Activated CD4-positive, alpha-beta T cell treated with anti-CD3 and anti-CD28 coated beads for 4 hours (primary cell): ENCODE data around the gene PPP4R1.

Source experiments
- DNase-seq, 2 donors: peaks; one replicate each; pipeline ENCODE4 v3.0.0-alpha.2; 2020

Gene PPP4R1

GRCh38 chr18:9581667-9582066, 32.7 kb downstream of the PPP4R1 start:
- no peak for DNase-seq

DNA sequence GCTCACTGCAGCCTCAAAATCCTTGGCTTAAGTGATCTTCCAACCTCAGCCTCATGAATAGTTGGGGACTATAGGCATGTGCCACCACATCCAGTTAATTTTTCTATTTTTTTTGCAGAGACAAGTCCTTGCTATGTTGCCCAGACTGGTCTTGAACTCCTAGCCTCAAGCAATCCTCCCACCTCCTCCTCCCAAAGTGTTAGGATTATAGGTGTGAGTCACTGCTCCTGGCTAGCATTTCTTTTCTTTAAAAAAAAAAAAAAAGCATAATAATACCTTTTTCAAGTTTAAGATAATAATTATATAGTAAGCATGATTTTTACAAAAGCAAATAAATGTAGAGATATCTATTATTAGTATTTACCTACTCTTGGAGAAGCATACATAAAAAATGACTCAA, 36.1 kb downstream of the PPP4R1 start:
- DNase-seq: no peak

- no peak for DNase-seq
Measured at GRCh38 chr18:9577361-9577760, 37.0 kb downstream of the PPP4R1 start.

GRCh38 chr18:9575558-9575957, 38.8 kb downstream of the PPP4R1 start:
- DNase-seq: no peak

GRCh38 chr18:9574473-9575115, 39.8 kb downstream of the PPP4R1 start:
- DNase-seq: no peak

GRCh38 chr18:9571546-9571945, 42.8 kb downstream of the PPP4R1 start:
- DNase-seq: no peak

DNA sequence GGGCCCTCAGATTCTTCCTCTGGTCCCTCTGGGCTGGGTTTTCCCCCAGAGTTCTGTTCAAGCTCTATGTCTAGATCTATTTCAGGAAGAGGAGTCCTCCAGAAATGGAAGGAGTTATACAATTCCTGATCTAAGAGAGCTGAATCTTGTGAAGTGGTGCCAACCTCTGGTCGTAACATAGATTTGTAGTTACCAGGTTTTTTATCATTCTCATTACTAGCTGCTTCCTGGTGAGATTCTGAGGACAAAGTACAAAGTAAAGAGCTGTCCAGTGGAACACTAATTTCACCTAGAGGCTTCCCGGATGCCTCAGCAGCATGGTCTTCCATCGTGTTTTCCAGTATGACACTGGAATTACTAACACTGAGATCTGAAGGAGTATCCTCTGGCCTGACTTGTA, 44.1 kb downstream of the PPP4R1 start:
- no peak for DNase-seq

GRCh38 chr18:9569178-9569577, 45.2 kb downstream of the PPP4R1 start:
- no peak for DNase-seq

DNA sequence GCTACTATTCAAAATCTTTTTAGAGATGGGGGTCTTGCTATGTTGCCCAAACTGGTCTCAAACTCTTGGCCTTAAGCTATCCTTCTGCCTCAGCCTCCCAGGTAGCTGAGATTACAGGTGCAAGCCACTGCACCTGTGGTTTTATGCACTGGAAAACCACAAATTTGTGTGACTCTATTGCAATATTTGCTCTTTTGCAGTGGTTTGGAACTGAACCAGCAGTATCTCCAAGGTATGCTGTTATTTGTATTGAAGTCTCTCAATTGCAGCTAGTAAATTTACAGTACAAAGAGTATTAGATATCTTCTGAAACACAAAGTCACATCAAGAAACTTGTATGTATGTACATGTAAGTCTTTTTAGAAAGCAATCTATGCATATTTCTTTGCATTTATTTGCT, 46.2 kb downstream of the PPP4R1 start:
- no peak for DNase-seq

DNA sequence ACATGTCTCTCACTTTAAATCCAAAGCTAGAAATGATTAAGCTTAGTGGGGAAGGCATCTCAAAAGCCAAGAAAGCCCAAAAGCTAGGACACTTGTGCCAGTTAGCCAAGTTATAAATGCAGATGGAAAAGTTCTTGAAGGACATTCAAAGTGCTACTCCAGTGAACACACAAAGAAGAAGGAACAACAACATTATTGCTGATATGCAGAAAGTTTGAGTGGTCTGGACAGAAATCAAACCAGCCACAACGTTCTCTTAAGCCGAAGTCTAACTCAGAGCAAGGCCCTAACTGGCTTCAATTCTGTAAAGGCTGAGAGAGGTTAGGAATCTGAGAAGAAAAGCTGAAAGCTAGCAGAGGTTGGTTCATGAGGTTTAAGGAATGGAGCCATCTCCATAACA, 49.0 kb downstream of the PPP4R1 start:
- DNase-seq: no peak

GRCh38 chr18:9563331-9563730, 51.0 kb downstream of the PPP4R1 start:
- DNase-seq: no peak

DNA sequence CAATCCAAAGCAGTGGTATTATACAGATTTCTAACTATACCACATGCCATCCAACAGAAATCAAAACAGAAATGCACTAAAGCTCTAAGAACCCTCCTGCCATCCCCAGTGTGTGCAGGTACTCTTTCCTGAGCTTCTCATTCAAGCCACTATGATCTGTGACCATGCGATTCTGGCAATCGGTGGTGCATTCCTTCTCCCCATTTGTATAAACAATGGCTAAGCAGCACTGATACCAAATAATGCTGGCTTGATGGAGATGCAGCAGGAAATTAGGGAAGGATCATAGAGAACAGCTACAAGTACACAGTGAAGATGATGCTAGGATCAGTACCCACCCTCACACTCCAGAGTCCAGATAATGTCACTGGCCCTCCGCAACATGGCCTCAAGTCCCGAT, 51.8 kb downstream of the PPP4R1 start:
- DNase-seq: no peak

GRCh38 chr18:9561759-9562158, 52.6 kb downstream of the PPP4R1 start:
- DNase-seq: no peak

DNA sequence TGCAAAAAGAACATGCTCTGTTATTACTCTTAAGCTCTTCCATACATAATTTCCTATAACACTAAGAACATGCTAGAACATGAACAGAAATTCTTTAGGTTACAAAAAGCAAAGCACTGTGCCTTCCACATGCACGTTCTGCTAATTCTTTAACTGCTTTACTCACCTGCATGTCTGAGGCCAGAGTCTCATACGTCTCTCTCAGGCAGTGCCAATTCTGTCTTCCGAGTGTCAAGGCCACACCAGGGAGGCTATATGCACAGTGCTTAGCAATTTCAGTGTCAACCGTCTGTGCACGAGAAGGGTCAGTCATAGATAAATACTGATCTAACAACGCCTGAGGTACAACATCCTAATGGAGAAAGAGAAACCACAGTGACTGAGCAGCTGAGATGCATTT, 55.1 kb downstream of the PPP4R1 start:
- no peak for DNase-seq

- DNase-seq: no peak
Measured at GRCh38 chr18:9558387-9559064, 55.8 kb downstream of the PPP4R1 start.

GRCh38 chr18:9557250-9557943, 57.0 kb downstream of the PPP4R1 start:
- DNase-seq: no peak

DNA sequence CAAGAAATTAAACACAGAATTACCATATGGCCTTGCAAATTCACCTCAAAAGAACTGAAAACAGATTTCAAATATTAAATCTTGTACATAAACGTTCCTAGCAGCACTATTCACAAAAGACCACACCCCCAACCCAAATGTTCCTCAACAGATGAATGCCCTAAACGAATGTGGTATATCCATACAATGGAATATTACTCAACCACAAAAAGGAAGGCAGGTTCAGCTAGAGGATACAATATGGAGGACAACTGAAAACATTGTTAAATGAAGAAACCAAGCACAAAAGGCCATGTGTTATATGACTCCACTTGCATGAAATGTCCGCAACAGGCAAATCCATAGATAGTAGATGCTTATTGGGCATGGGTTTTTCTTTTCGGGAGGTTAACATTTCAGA, 61.7 kb downstream of the PPP4R1 start:
- DNase-seq: no peak

DNA sequence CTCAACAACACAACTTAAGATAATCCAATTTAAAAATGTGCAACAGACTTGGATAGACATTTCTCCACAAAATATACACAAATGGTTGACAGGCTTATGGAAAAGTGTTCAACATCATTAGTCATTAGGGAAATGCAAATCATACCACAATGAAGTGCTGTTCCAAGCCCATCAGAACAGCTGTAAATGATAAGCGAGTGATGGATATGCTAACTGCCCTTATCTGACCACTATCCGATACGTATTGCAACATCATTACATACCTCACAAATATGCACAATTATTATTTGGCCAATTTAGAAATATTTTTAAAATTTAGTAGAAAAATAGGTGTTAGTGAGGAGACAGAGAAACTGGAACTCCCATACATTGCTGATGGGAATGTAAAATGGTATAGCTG, 62.2 kb downstream of the PPP4R1 start:
- no peak for DNase-seq

GRCh38 chr18:9550429-9550828, 63.9 kb downstream of the PPP4R1 start:
- no peak for DNase-seq

DNA sequence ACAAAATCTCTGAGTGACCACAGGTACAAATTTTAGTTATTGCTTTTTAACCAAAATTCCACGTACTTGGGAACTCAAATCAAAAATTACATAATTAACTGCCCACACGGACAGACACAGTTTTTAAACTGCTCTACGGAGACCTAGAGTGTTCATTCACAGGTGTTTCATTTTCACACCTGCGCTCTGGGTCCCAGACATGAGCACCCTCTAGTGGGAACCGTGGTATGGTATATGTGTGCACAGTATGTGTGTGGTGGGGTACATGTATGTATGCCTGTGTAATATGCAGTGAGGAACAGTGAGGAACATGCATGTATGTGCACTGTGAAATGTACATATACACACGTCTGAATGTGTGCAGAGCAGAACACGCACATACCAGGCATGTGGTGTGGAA, 65.0 kb downstream of the PPP4R1 start:
- DNase-seq: no peak

DNA sequence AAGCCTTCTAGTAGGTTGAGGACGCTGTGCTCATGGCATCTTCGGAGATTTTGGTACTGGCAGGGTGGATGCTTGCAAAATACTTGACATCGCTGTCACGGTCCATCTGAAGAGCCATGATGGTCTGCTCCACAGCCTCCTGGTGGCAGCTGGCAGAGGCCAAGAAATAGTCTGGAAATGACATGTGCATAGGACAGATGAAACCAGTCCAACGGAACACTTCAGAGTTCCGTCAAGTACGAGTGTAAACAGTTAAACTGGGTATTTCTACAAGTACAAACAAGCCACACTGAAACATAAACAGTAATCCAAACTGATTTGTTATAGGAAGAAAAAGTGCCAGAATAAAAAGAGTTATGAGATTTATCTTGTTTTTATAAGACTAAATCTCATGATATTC, 66.6 kb downstream of the PPP4R1 start:
- DNase-seq: no peak

GRCh38 chr18:9546468-9546867, 67.9 kb downstream of the PPP4R1 start:
- no peak for DNase-seq

GRCh38 chr18:9545029-9545428, 69.3 kb downstream of the PPP4R1 start:
- DNase-seq: no peak

DNA sequence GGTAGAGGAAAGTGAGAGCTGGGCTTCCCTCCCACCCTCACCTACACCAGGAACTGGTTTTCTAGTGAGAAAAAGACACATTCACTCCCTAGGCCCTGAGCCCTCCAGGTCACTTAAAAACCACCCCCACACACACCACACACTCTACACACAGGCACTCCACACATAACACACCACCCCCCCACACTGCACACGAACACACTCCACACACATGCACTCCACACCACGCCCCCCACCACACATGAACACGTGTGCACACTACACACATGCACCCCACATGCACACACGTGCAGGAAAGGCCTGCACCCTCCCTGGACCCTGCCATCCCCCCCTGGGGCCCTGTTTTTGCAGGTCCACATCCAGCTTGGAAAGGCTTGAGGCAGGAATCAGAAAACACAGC, 71.4 kb downstream of the PPP4R1 start:
- DNase-seq: no peak
